Measurements from ENCODE around the gene PDE6A. TPM values are rescaled to one million over a fixed set of nuclear protein-coding genes. Genes with fewer than 3 reads are reported as not detected.

Gene PDE6A
- total and polyA plus RNA-seq, 2 of the 13 experiments (the other 11 are each of a cell fraction or from before 2014, with no cell fraction given) = 0.01 TPM; not detected in 1

GRCh38 chr5:149857499-149857898 is 87.1 kb downstream of the PDE6A start:
- POLR2A ChIA-PET = no interaction called here
- 57% methylated on average over 3 of the region's 4 CpGs for WGBS (ENCODE audit: low lambda C conversion rate)

More at GRCh38 chr5:149857499-149857898, 87.1 kb downstream of the PDE6A start:
- FAIRE-seq (no peak), DNase-seq (ENCODE audit: low spot score) (no peak), ATAC-seq (no peak)
- no peak overlapping the region for H3K4me2 ChIP-seq (ENCODE audit: low read depth, low read length)
- H3K4me3 ChIP-seq (replicated peaks in 1 of 3; ENCODE audit: insufficient read depth in 1 of 3, low read depth in 2 of 3, low read length in 3 of 3) = no peak overlapping the region
- H3K4me1 ChIP-seq (ENCODE audit: insufficient read depth, low read length) = no peaks in the 10 kb centered on the region
- TF ChIP-seq JUND (CRISPR knock-in tag; IDR thresholded peaks at IDR 0.05) = no peak
- no peak for TF ChIP-seq ZNF207 (IDR thresholded peaks at IDR 0.05; ENCODE audit: borderline replicate concordance)
- TF ChIP-seq ZNF720 (CRISPR knock-in tag; IDR thresholded peaks at IDR 0.05) = no peak
- no peak for TF ChIP-seq EZH2 (conservative IDR thresholded peaks at IDR 0.05; ENCODE audit: low read depth, low read length)
- no peak for TF ChIP-seq MYC (CRISPR knock-in tag; IDR thresholded peaks at IDR 0.05; ENCODE audit: borderline replicate concordance)
- no peak for TF ChIP-seq RNF219 (CRISPR knock-in tag; IDR thresholded peaks at IDR 0.05)
- no peak for TF ChIP-seq CEBPB (IDR thresholded peaks at IDR 0.05; ENCODE audit: borderline replicate concordance, low read depth, low read length)
- TF ChIP-seq ZNF263 (CRISPR knock-in tag; IDR thresholded peaks at IDR 0.05) = no peak
- TF ChIP-seq, protein P1, sequence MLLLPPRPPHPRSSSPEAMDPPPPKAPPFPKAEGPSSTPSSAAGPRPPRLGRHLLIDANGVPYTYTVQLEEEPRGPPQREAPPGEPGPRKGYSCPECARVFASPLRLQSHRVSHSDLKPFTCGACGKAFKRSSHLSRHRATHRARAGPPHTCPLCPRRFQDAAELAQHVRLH (CRISPR knock-in tag; IDR thresholded peaks at IDR 0.05; ENCODE audit: borderline replicate concordance, low read depth) = no peak
- TF ChIP-seq ZNF235 (CRISPR knock-in tag; IDR thresholded peaks at IDR 0.05; ENCODE audit: borderline replicate concordance) = no peak
- intact Hi-C loops (cut with micrococcal nuclease; ENCODE audit: unreplicated experiment) = no loop called here
- in situ Hi-C loops (cut with HindIII; ENCODE audit: extremely low pct_ligation_motif_present, low pct_unique_long_range_greater_than_20kb) = no loop called here
- H3K36me3 ChIP-seq (replicated peaks in 1 of 2; ENCODE audit: control insufficient read depth in 1 of 2, insufficient read depth in 2 of 2, low read length in 2 of 2) = no peaks in the 10 kb centered on the region
- no TSS peak for BruUV-seq (replicated peaks)
- no peak overlapping the region for H2AFZ ChIP-seq (ENCODE audit: low read length)
- CTCF ChIA-PET (ENCODE audit: low intra/inter-chr PET ratio, low total read pairs) = interaction anchor here (1.4 kb wide), 1 partner anchor 20 kb away, joined by 3 read pairs; no protein-coding TSS in a partner anchor
- no peak overlapping the region for H3K27ac ChIP-seq (ENCODE audit: extremely low read length, insufficient read depth, low read length)
- H4K20me1 ChIP-seq (ENCODE audit: insufficient read depth, low read length) = no peaks in the 10 kb centered on the region
- no peaks in the 10 kb centered on the region for H3K79me2 ChIP-seq (ENCODE audit: insufficient read depth, low read length)
- H3K9ac ChIP-seq (ENCODE audit: insufficient read depth, low read depth, low read length) = no peak overlapping the region
- no peaks in the 10 kb centered on the region for H3K27me3 ChIP-seq (ENCODE audit: control insufficient read depth in 1 of 2, insufficient read depth in 2 of 2, low read length in 2 of 2)
- H3K9me3 ChIP-seq (ENCODE audit: low read length) = no peaks in the 10 kb centered on the region
